ENCODE measurements around the gene ELF4.

DNA sequence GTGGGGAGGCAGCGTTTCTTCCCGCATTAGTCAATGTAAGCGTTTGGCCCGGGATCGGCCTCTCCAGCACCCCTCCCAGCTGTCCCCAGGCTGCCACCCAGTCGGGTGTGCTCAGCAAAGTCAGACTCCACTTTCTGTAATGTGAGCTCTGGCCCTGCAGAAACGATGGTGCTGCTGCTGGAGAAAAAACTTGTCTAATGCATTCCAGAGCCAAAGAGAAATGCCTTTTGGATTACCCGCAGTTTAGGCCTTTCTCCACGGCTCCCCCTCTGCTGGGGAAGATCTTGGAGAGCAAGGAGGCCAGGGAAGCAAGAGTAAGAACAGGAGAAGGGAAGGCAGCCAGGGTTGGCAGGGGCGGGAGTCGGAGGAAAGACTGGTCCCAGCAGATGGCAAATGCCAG is 55.2 kb downstream of the ELF4 start:
- TF ChIP-seq, protein P1, sequence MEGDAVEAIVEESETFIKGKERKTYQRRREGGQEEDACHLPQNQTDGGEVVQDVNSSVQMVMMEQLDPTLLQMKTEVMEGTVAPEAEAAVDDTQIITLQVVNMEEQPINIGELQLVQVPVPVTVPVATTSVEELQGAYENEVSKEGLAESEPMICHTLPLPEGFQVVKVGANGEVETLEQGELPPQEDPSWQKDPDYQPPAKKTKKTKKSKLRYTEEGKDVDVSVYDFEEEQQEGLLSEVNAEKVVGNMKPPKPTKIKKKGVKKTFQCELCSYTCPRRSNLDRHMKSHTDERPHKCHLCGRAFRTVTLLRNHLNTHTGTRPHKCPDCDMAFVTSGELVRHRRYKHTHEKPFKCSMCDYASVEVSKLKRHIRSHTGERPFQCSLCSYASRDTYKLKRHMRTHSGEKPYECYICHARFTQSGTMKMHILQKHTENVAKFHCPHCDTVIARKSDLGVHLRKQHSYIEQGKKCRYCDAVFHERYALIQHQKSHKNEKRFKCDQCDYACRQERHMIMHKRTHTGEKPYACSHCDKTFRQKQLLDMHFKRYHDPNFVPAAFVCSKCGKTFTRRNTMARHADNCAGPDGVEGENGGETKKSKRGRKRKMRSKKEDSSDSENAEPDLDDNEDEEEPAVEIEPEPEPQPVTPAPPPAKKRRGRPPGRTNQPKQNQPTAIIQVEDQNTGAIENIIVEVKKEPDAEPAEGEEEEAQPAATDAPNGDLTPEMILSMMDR (conservative IDR thresholded peaks at IDR 0.05 in 1 of 2, IDR thresholded peaks at IDR 0.05 in 1 of 2; ENCODE audit: low read depth in 1 of 2, low read length in 2 of 2): no peak
- TF ChIP-seq EZH2 (IDR thresholded peaks at IDR 0.05; ENCODE audit: low read length, missing control alignments): no peak
